Mesenchymal stem cell (in vitro differentiated cells and primary cell): ENCODE data around the gene PRTN3.

ENCODE experiments used
- DNase-seq: peaks from one replicate; pipeline ENCODE4 v3.0.0-alpha.2; 2013
- H2AFZ ChIP-seq: one replicate; pipeline ENCODE4 v1.6.1; 2013; ENCODE audit warnings: low read depth, mild to moderate bottlenecking, control low read depth, inconsistent platforms, low read length, moderate library complexity
- H2AK5ac ChIP-seq: 2 replicates; pipeline ENCODE4 v1.6.1; 2013; ENCODE audit warnings: low read length, moderate library complexity, mild to moderate bottlenecking, inconsistent platforms; ENCODE audit not compliant: severe bottlenecking
- H2BK120ac ChIP-seq: one replicate; pipeline ENCODE4 v1.6.1; 2013; ENCODE audit warnings: low read depth, mild to moderate bottlenecking, inconsistent platforms, low read length, moderate library complexity
- H2BK12ac ChIP-seq, 2 experiments: one replicate each; pipeline ENCODE4 v1.6.1; 2013; ENCODE audit warnings: inconsistent platforms in 2 of 2, low read length in 2 of 2, mild to moderate bottlenecking in 2 of 2, moderate library complexity in 2 of 2, control low read depth in 1 of 2
- H2BK15ac ChIP-seq: one replicate; pipeline ENCODE4 v1.6.1; 2013; ENCODE audit warnings: mild to moderate bottlenecking, low read depth, inconsistent platforms; ENCODE audit not compliant: poor library complexity, severe bottlenecking
- H2BK5ac ChIP-seq: 2 replicates; pipeline ENCODE4 v1.6.1; 2013; ENCODE audit warnings: low read depth, mild to moderate bottlenecking, low read length, control low read depth, inconsistent platforms; ENCODE audit not compliant: poor library complexity, severe bottlenecking
- H3K14ac ChIP-seq, 2 experiments: one replicate each; pipeline ENCODE4 v1.6.1; 2013; ENCODE audit warnings: inconsistent platforms in 2 of 2, low read length in 2 of 2, control low read depth in 1 of 2, mild to moderate bottlenecking in 1 of 2, moderate library complexity in 1 of 2
- H3K18ac ChIP-seq, 2 experiments: one replicate each; pipeline ENCODE4 v1.6.1; 2013; ENCODE audit warnings: inconsistent platforms in 2 of 2, low read length in 2 of 2, control low read depth in 1 of 2, low read depth in 1 of 2, mild to moderate bottlenecking in 1 of 2
- H3K23ac ChIP-seq, 2 experiments: one replicate each; pipeline ENCODE4 v1.6.1; 2013; ENCODE audit warnings: inconsistent platforms in 2 of 2, low read length in 2 of 2, mild to moderate bottlenecking in 2 of 2, moderate library complexity in 2 of 2, control low read depth in 1 of 2
- H3K27ac ChIP-seq: 2 replicates; pipeline ENCODE4 v1.5.1; 2013; ENCODE audit warnings: mild to moderate bottlenecking, moderate library complexity, low read length, control low read depth, inconsistent platforms; ENCODE audit not compliant: poor library complexity, severe bottlenecking
- H3K27me3 ChIP-seq, 2 experiments: 2 replicates each; pipeline versions ENCODE4 v1.6.1 to v1.7.0; 2013; ENCODE audit warnings: low read length in 2 of 2, mild to moderate bottlenecking in 2 of 2, moderate library complexity in 2 of 2, control low read depth in 1 of 2, inconsistent platforms in 1 of 2; ENCODE audit not compliant: control insufficient read depth in 1 of 2, insufficient read depth in 1 of 2
- H3K36me3 ChIP-seq, 2 experiments: 2 replicates each; pipeline versions ENCODE4 v1.6.1 to v1.7.0; 2013; ENCODE audit warnings: low read length in 2 of 2, control low read depth in 1 of 2, inconsistent platforms in 1 of 2, low read depth in 1 of 2, mild to moderate bottlenecking in 1 of 2; ENCODE audit not compliant: insufficient read depth in 2 of 2, control insufficient read depth in 1 of 2
- H3K4ac ChIP-seq, 2 experiments: one replicate each; pipeline ENCODE4 v1.6.1; 2013; ENCODE audit warnings: inconsistent platforms in 2 of 2, low read length in 2 of 2, mild to moderate bottlenecking in 2 of 2, moderate library complexity in 2 of 2, control low read depth in 1 of 2, low read depth in 1 of 2
- H3K4me1 ChIP-seq: 2 replicates; pipeline ENCODE4 v1.6.1; 2013; ENCODE audit warnings: low read depth, low read length, control low read depth; ENCODE audit not compliant: control insufficient read depth, insufficient read depth
- H3K4me2 ChIP-seq: 2 replicates; pipeline ENCODE4 v1.6.1; 2013; ENCODE audit warnings: low read length, mild to moderate bottlenecking, inconsistent platforms; ENCODE audit not compliant: poor library complexity, severe bottlenecking
- H3K4me3 ChIP-seq, 2 experiments: 2 replicates each; pipeline versions ENCODE4 v1.5.1 to v1.7.0; 2013; ENCODE audit warnings: low read length in 2 of 2, mild to moderate bottlenecking in 2 of 2, control low read depth in 1 of 2, low read depth in 1 of 2; ENCODE audit not compliant: insufficient read depth in 1 of 2
- H3K79me1 ChIP-seq: replicated peaks from 2 replicates; pipeline ENCODE4 v1.6.1; 2013; ENCODE audit warnings: mild to moderate bottlenecking, control low read depth, low read length, inconsistent platforms; ENCODE audit not compliant: poor library complexity, severe bottlenecking
- H3K9ac ChIP-seq: 2 replicates; pipeline ENCODE4 v1.7.0; 2013; ENCODE audit warnings: mild to moderate bottlenecking, low read length, moderate library complexity
- H3K9me3 ChIP-seq: 2 replicates; pipeline ENCODE4 v1.7.0; 2013; ENCODE audit warnings: mild to moderate bottlenecking, low read length; ENCODE audit not compliant: control insufficient read depth
- H4K8ac ChIP-seq: one replicate; pipeline ENCODE4 v1.6.1; 2013; ENCODE audit warnings: inconsistent platforms, mild to moderate bottlenecking, low read length, moderate library complexity
- H4K91ac ChIP-seq: one replicate; pipeline ENCODE4 v1.6.1; 2013; ENCODE audit warnings: mild to moderate bottlenecking, low read length, inconsistent platforms
- whole genome bisulfite sequencing: methylation state at CpG from one replicate; pipeline ENCODE4 v1.1.7; 2013; ENCODE audit warnings: mixed read lengths; 5-methylcytosine and 5-hydroxymethylcytosine counted together

Gene PRTN3

DNA sequence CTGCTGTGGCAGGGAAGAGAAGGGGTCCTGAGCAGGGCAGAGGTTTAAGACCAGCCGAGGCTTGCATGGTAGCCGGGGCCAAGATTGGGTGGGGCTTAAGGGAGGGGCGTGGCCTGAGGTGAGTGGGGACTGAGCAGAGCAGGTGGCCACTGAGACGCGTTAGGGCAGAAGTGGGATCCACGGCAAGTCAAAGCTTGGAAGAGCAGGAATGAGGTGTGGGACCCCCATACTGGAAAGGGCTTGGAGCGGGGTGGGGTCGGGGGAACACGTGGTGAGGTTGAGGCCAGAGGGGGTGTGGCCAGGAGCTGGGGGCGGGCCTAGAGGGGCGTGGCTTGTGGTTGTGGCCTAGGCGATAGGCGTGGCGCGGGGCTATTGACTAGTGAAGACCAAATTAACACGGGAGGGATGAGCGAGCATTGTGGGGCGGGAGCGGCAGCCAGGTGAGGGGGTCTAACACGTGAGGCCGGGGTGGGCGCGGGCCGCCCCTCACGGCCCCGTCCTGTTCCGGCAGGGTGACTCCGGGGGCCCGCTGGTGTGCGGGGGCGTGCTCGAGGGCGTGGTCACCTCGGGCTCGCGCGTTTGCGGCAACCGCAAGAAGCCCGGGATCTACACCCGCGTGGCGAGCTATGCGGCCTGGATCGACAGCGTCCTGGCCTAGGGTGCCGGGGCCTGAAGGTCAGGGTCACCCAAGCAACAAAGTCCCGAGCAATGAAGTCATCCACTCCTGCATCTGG lies 21.9 kb downstream of the PRTN3 start:
- no peak overlapping the region for H3K23ac ChIP-seq
- H2BK5ac ChIP-seq, result no peak overlapping the region
- H3K4me3 ChIP-seq, result no peak overlapping the region
- H3K9ac ChIP-seq, result no peak overlapping the region
- H2BK12ac ChIP-seq, result no peak overlapping the region
- no peak overlapping the region for H3K27ac ChIP-seq
- no peak overlapping the region for H3K4ac ChIP-seq
- peak; percentile 60 for DNase-seq
- WGBS, result 16% methylated on average over 48 of the region's 48 CpGs
- no peaks in the 10 kb centered on the region for H3K27me3 ChIP-seq
- peaks cover 5 to 6% of the 10 kb centered on the region in 2 experiments for H3K36me3 ChIP-seq
- no peak overlapping the region for H2BK120ac ChIP-seq
- no peak overlapping the region for H2BK15ac ChIP-seq
- no peak overlapping the region for H2AFZ ChIP-seq
- no peak overlapping the region for H3K4me2 ChIP-seq
- H2AK5ac ChIP-seq, result no peak overlapping the region
- no peaks in the 10 kb centered on the region for H3K9me3 ChIP-seq
- H3K79me1 ChIP-seq, result no peaks in the 10 kb centered on the region
- H4K91ac ChIP-seq, result no peak overlapping the region
- peaks cover 45% of the 10 kb centered on the region for H3K4me1 ChIP-seq
- H3K14ac ChIP-seq, result no peak overlapping the region
- H3K18ac ChIP-seq, result no peak overlapping the region
- peak overlapping the region; percentile 55 for H4K8ac ChIP-seq

DNA sequence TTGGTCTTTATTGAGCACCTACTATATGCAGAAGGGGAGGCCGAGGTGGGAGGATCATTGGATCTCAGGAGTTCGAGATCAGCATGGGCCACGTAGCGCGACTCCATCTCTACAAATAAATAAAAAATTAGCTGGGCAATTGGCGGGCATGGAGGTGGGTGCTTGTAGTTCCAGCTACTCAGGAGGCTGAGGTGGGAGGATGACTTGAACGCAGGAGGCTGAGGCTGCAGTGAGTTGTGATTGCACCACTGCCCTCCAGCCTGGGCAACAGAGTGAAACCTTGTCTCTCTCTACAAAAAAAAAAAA lies 22.5 kb downstream of the PRTN3 start:
- peaks cover 50% of the 10 kb centered on the region for H3K4me1 ChIP-seq
- no peak overlapping the region for H3K4me2 ChIP-seq
- no peak overlapping the region for H3K4me3 ChIP-seq
- H3K4ac ChIP-seq, result no peak overlapping the region
- no peaks in the 10 kb centered on the region for H3K27me3 ChIP-seq
- no peak overlapping the region for H3K18ac ChIP-seq
- no peak overlapping the region for H3K23ac ChIP-seq
- no peak overlapping the region for H3K27ac ChIP-seq
- no peak overlapping the region for H2BK120ac ChIP-seq
- no peak for DNase-seq
- no peaks in the 10 kb centered on the region for H3K9me3 ChIP-seq
- no peak overlapping the region for H2BK12ac ChIP-seq
- peaks cover 10 to 11% of the 10 kb centered on the region in 2 experiments for H3K36me3 ChIP-seq
- H2AK5ac ChIP-seq, result no peak overlapping the region
- H3K79me1 ChIP-seq, result peaks cover 4% of the 10 kb centered on the region
- no peak overlapping the region for H4K8ac ChIP-seq
- WGBS, result 90% methylated on average over 2 of the region's 7 CpGs
- H2BK15ac ChIP-seq, result no peak overlapping the region
- H2AFZ ChIP-seq, result no peak overlapping the region
- no peak overlapping the region for H3K14ac ChIP-seq
- H2BK5ac ChIP-seq, result no peak overlapping the region
- no peak overlapping the region for H4K91ac ChIP-seq
- H3K9ac ChIP-seq, result no peak overlapping the region

DNA sequence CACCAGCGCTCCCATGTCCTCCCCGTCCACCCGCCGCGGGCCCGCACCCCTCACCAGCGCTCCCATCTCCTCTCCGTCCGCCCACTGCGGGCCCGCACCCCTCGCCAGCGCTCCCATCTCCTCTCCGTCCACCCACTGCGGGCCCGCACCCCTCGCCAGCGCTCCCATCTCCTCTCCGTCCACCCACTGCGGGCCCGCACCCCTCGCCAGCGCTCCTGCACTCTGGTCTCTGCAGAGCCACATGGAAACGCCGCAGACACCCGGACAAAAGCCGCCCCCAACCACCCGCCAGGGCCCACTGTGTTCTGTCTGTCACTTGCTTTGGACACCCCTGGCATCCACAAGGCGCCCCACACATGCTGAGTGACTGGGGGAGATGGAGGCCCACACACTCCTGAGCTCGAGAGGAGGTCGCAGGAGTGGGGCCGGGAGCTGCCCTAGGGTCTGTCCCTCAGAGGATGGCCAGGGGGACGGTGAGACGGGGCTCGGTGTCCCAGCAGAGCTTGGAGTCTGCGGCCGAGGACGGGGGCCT lies 26.0 kb downstream of the PRTN3 start:
- no peak overlapping the region for H3K14ac ChIP-seq
- H3K9ac ChIP-seq, result no peak overlapping the region
- no peaks in the 10 kb centered on the region for H3K27me3 ChIP-seq
- no peak overlapping the region for H2AFZ ChIP-seq
- H3K36me3 ChIP-seq, result peaks cover 13 to 35% of the 10 kb centered on the region in 2 experiments
- peak overlapping the region in 1 of 2 experiments; percentile 9 for H3K4me3 ChIP-seq
- no peak overlapping the region for H3K18ac ChIP-seq
- H4K8ac ChIP-seq, result no peak overlapping the region
- no peak overlapping the region for H3K23ac ChIP-seq
- H2BK15ac ChIP-seq, result no peak overlapping the region
- H2BK12ac ChIP-seq, result no peak overlapping the region
- H2AK5ac ChIP-seq, result peak overlapping the region; percentile 56
- peaks cover 60% of the 10 kb centered on the region for H3K4me1 ChIP-seq
- H2BK120ac ChIP-seq, result no peak overlapping the region
- H3K79me1 ChIP-seq, result peaks cover 5% of the 10 kb centered on the region
- H3K9me3 ChIP-seq, result no peaks in the 10 kb centered on the region
- H3K27ac ChIP-seq, result no peak overlapping the region
- DNase-seq, result no peak
- no peak overlapping the region for H3K4me2 ChIP-seq
- no peak overlapping the region for H4K91ac ChIP-seq
- peak overlapping the region; percentile 19 for H2BK5ac ChIP-seq
- no peak overlapping the region for H3K4ac ChIP-seq
- 92% methylated on average over 34 of the region's 38 CpGs for WGBS

DNA sequence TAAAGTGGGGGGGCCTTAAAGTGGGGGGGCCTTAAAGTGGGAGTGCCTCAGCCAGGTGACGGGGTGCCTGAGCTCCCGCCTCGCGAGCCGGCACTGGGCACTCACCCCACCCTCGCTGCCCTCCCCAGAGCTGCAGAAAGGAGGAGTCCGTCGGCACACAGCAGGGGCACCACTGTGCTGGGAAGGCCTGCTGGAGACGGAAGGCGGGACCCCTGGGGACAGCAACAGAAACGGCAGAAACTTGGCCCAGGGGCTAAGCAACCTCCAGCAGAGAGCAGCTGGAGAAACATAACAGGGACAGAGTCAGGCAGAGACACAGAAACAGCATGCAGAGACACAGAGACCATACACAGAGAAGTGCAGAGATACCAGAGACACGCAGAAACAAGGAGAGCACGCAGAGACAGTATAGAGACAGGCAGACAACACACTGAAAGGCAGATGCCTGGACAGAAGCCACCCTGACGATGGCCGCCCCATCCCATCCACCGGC lies 26.5 kb downstream of the PRTN3 start:
- Histone ChIP-seq H3K14ac (no peak overlapping the region), H2BK12ac (no peak overlapping the region), H3K18ac (no peak overlapping the region), H2BK120ac (no peak overlapping the region), H3K4me2 (no peak overlapping the region), H3K4me3 (peak overlapping the region in 1 of 2 experiments; percentile 9), H3K4ac (no peak overlapping the region), H2BK5ac (no peak overlapping the region), H2AFZ (no peak overlapping the region), H3K36me3 (peaks cover 13 to 40% of the 10 kb centered on the region in 2 experiments), H3K4me1 (peaks cover 63% of the 10 kb centered on the region), H4K91ac (no peak overlapping the region), H3K79me1 (peaks cover 5% of the 10 kb centered on the region), H4K8ac (no peak overlapping the region), H2AK5ac (peak overlapping the region; percentile 81), H3K9ac (no peak overlapping the region), H2BK15ac (no peak overlapping the region), H3K9me3 (no peaks in the 10 kb centered on the region), H3K23ac (no peak overlapping the region), H3K27ac (peak overlapping the region; percentile 11), H3K27me3 (no peaks in the 10 kb centered on the region)
- DNase-seq, result no peak
- 82% methylated on average over 16 of the region's 16 CpGs for WGBS
